AG04449 (cell line): Measurements from ENCODE around the gene TYK2.

Source experiments
- CTCF ChIA-PET: fragments of 350-600 bp; formaldehyde crosslinking; extraction: SDS; loops from one replicate; lab custom pipeline; 2021; ENCODE audit warnings: antibody characterized with exemption; lab: Yijun Ruan, JAX
- POLR2A ChIA-PET: fragments of 400-600, 350-600 bp; formaldehyde crosslinking; extraction: SDS; loops from one replicate; lab custom pipeline; 2020; ENCODE audit warnings: antibody characterized with exemption, inconsistent platforms; lab: Yijun Ruan, JAX
- DNase-seq: peaks from one replicate; pipeline ENCODE4 v3.0.0-alpha.2; 2010; ENCODE audit warnings: low read depth, low spot score
- H3K4me3 ChIP-seq: 2 replicates; pipeline ENCODE4 v1.5.1; 2011; ENCODE audit warnings: low read depth, mild to moderate bottlenecking, control low read depth, low read length
- CTCF ChIP-seq: IDR thresholded peaks from one replicate; pipeline ENCODE4 v1.5.1; 2011; ENCODE audit warnings: mild to moderate bottlenecking, moderate library complexity, low read length, control low read depth, inconsistent platforms; ENCODE audit not compliant: insufficient read depth; ENCODE audit errors: missing control alignments

Gene TYK2

DNA sequence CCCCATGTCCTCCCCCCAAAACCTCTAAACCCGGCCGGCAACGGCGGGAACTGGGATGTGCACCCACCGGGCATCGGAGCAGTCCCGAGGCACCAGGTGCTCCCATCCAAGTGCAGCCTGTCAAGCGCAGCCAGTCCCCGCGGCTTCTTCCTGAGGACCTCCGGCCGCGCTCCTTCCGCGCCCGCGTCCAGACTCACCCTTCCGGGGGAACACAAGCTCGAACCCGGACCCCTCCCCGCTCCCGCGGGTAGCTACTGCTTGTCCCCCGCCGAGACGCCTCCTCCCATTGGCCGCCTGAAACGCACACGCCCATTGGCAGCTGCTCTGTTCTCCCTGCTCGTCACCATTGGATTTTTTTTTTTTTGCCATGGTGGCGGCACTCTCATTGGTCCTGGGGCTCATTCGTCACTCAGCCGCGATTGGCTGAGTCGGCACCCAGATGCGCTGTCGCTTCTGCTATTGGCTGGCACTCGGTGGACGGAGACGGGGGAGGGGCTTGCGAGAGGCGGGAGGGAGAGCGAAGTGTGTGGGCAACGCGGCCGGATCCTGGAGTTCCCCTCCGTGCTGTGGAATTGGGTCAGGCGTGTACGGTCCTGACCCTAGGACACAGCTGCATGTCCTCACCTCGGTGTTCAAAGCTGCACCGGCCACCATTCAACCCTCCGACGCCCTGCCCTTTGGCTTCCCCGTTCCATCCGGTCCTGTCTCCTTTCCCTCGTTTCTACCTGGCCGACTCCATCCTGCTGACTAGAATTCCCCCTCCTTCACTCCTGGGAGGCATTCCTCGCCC, at the start of gene TYK2:
Gene TYK2, minus strand, starts transcription at position 260 of the 790 bp plus-strand sequence. CDS start 2,166 bp downstream, outside the sequence.
- CTCF ChIA-PET = interaction anchor here (0.8 to 41.8 kb wide), 7 partner anchors 8 to 284 kb away, joined by 3 to 1180 read pairs (median 4); partner anchors contain the start of gene ICAM1
- DNase-seq = peak; percentile 82
- POLR2A ChIA-PET = interaction anchor here (0.6 to 1.9 kb wide), 10 partner anchors 8 to 214 kb away, joined by 3 to 11 read pairs (median 3); partner anchors contain the start of genes ICAM1 and MRPL4
- H3K4me3 ChIP-seq = peak within 1 kb of the TSS; percentile 96
- no peak for TF ChIP-seq CTCF

DNA sequence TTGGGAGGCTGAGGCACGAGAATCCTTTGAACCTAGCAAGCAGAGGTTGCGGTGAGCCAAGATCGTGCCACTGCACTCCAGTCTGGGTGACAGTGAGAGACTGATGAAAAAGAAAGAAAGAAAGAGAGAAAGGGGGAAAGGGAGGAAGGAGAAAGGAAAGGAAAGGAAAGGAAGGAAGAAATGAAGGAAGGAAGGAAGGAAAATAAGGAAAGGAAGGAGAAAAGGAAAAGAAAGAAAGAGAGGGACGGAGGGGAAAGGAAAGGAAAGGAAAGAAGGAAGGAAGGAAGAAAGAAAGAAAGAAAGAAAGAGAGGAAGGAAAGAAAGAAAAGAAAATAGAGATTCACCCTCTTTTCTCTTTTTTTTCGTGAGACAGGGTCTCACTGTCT, 48.6 kb upstream of the TYK2 start:
- TF ChIP-seq CTCF = no peak
- ChIA-PET POLR2A (no interaction called here), CTCF (interaction anchor here (3.1 to 13.3 kb wide), 2 partner anchors 8 to 19 kb away, joined by 31 to 392 read pairs; partner anchors contain the start of gene CDC37)
- no peak for DNase-seq
- H3K4me3 ChIP-seq = no peak overlapping the region

GRCh38 chr19:10427169-10427568, 46.8 kb upstream of the TYK2 start:
- no peak overlapping the region for H3K4me3 ChIP-seq
- DNase-seq = no peak
- ChIA-PET CTCF (interaction anchor here (0.9 to 13.3 kb wide), 5 partner anchors 10 to 177 kb away, joined by 3 to 392 read pairs (median 5); partner anchors contain the start of gene CDC37), POLR2A (interaction anchor here (0.7 kb wide), 1 partner anchor 11 kb away, joined by 5 read pairs; no protein-coding TSS in a partner anchor)
- TF ChIP-seq CTCF = no peak

DNA sequence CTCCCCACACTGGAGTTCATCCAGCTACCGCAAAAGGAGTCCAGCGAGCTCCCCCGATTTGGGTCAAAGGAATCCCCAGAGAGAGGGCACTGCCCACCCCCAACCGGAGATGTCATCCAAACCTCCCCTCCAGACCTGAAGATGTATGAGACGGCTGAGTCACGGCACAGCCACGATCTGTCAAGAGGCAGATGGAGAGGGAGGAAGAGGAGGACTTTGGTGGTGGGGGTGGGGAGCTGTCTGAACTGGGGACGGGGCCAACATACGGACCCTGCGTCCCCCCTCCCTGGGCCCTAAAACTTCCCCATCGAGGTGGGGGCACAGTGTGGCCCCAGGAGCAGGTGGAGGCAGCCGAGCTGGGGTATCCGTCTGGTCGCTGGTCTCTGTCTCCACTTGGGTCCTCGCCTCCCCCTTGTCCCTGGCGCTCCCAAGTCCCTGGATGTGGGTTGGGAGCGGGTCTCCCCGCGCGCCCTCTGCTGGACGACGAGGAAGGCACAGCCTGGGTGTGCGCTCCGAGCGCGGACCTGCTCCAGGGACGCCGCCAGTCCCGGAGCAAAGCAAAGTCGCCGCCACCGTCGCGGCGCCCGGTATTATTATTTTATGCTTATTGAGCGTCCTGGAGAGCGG, 43.8 kb upstream of the TYK2 start:
- DNase-seq = no peak
- peak; percentile 98 for TF ChIP-seq CTCF
- H3K4me3 ChIP-seq = peak overlapping the region; percentile 52
- CTCF ChIA-PET = interaction anchor here (0.6 to 13.3 kb wide), 16 partner anchors 9 to 293 kb away, joined by 3 to 392 read pairs (median 4); partner anchors contain the start of genes CDC37 and ICAM5
- POLR2A ChIA-PET = interaction anchor here (0.7 to 1.0 kb wide), 3 partner anchors 19 to 90 kb away, joined by 3 to 4 read pairs (median 4); partner anchors contain the start of gene CDC37

GRCh38 chr19:10422846-10423245, 42.5 kb upstream of the TYK2 start:
- TF ChIP-seq CTCF = no peak
- DNase-seq = no peak
- POLR2A ChIA-PET = no interaction called here
- H3K4me3 ChIP-seq = no peak overlapping the region
- CTCF ChIA-PET = interaction anchor here (1.0 to 13.3 kb wide), 10 partner anchors 8 to 275 kb away, joined by 3 to 392 read pairs (median 4); partner anchors contain the start of genes CDC37 and ICAM5
